ENCODE results near the gene CCDC188.

DNA sequence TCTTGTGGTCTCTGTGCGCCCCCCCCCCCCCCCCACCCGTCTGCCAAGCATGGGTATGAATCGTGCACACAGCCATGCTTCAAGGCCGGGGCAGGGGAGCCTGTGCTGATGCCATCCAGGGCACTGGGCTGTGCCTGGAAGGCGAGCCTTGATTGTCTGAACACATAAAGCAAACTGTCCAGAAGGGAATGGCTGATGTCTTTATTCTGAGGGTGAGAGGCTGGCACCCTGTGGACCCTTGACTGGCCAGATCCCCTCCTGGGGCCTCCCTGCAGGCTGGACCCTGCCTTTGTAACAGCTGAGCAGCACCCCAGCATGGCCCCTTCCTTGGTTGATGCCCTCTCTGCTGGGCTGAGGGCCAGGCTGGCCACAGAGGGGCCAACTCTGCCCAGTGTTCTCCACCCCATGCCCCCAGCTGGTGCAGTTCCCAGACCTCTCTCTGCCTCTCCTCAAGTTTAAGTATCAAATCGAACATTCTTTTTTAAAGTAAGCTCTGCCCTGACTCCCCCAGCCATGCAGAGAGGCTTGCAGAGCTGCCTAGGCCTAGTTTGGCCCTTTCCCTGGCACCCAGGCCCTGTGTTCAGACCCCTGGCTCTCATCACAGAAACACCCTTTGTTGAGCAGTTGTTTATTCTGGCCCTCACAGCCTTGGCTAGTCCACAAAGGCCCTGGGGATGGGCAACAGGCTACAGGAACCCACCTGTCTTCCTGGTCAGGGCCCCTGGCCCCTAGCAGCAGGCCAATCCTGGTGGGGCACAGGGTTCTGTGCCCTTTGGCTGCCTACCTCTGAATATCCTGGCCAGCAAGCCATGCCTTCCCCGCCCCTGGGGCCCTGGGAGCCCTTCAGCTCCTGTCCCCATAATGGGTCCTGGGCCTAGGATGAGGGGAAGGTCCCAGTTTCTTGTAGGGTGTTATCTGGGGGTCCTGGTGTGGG lies 38.9 kb downstream of the CCDC188 start:
- TF ChIP-seq, protein P1, sequence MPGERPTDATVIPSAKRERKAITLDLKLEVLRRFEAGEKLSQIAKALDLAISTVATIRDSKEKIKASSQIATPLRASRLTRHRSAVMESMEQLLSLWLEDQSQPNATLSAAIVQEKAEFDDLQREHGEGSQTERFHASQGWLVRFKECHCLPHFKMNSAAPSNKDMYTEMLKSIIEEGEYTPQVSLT (CRISPR knock-in tag; IDR thresholded peaks at IDR 0.05; ENCODE audit: borderline replicate concordance, low read depth) = no peak
- TF ChIP-seq HOXA5 (CRISPR knock-in tag; IDR thresholded peaks at IDR 0.05) = no peak
- no peak for TF ChIP-seq ZFY (CRISPR knock-in tag; IDR thresholded peaks at IDR 0.05)
- TF ChIP-seq, protein P2, sequence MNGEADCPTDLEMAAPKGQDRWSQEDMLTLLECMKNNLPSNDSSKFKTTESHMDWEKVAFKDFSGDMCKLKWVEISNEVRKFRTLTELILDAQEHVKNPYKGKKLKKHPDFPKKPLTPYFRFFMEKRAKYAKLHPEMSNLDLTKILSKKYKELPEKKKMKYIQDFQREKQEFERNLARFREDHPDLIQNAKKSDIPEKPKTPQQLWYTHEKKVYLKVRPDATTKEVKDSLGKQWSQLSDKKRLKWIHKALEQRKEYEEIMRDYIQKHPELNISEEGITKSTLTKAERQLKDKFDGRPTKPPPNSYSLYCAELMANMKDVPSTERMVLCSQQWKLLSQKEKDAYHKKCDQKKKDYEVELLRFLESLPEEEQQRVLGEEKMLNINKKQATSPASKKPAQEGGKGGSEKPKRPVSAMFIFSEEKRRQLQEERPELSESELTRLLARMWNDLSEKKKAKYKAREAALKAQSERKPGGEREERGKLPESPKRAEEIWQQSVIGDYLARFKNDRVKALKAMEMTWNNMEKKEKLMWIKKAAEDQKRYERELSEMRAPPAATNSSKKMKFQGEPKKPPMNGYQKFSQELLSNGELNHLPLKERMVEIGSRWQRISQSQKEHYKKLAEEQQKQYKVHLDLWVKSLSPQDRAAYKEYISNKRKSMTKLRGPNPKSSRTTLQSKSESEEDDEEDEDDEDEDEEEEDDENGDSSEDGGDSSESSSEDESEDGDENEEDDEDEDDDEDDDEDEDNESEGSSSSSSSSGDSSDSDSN (CRISPR knock-in tag; IDR thresholded peaks at IDR 0.05) = no peak
